K562 (cell line): ENCODE data around the gene ERCC1. TPM values are rescaled to one million over a fixed set of nuclear protein-coding genes. Genes with fewer than 3 reads are reported as not detected.

Source experiments
- ATF6 ChIP-seq: sonication (generic); formaldehyde crosslinking; IDR thresholded peaks from 2 replicates; pipeline ENCODE4 v1.4.0; 2020; ENCODE audit warnings: mild to moderate bottlenecking, missing genetic modification reagents
- FOXP1 ChIP-seq: sonication (generic); formaldehyde crosslinking; IDR thresholded peaks from 2 replicates; pipeline ENCODE4 v1.8.0; 2022; ENCODE audit warnings: mild to moderate bottlenecking, missing genetic modification reagents
- GATAD2B ChIP-seq: fragments of 450-650 bp; IDR thresholded peaks from 2 replicates; pipeline ENCODE4 v1.6.1; 2017; ENCODE audit warnings: mild to moderate bottlenecking, borderline replicate concordance
- HMG20B ChIP-seq: fragments of 250-450 bp; sonication (Bioruptor Pico); IDR thresholded peaks from 2 replicates; pipeline ENCODE4 v1.5.0; 2021; ENCODE audit warnings: mild to moderate bottlenecking
- IRF9 ChIP-seq: fragments of 450-650 bp; IDR thresholded peaks from 2 replicates; pipeline ENCODE4 v1.6.1; 2016; ENCODE audit warnings: missing biosample characterization, missing genetic modification characterization
- KLF1 ChIP-seq: fragments of 450-650 bp; IDR thresholded peaks from 2 replicates; pipeline ENCODE4 v1.6.1; 2016; ENCODE audit warnings: missing genetic modification characterization, missing compliant biosample characterization
- MED1 ChIP-seq: sonication (generic); formaldehyde crosslinking; IDR thresholded peaks from 2 replicates; pipeline ENCODE4 v1.8.1; 2023; ENCODE audit warnings: missing genetic modification reagents, borderline replicate concordance
- MYNN ChIP-seq, 2 experiments: sonication (generic); formaldehyde crosslinking in 1 of 2; IDR thresholded peaks; 2 replicates each; pipeline versions ENCODE4 v1.5.0 to v1.6.1; 2016 to 2020; ENCODE audit warnings: antibody characterized with exemption in 1 of 2, missing genetic modification reagents in 1 of 2
- PTRF ChIP-seq: fragments of 450-650 bp; IDR thresholded peaks from 2 replicates; pipeline ENCODE4 v1.6.1; 2016; ENCODE audit warnings: mild to moderate bottlenecking, missing genetic modification characterization, missing compliant biosample characterization
- SMARCA5 ChIP-seq: fragments of 450-650 bp; IDR thresholded peaks from 2 replicates; pipeline ENCODE4 v1.6.1; 2016
- YBX1 ChIP-seq: fragments of 450-650 bp; IDR thresholded peaks from 2 replicates; pipeline ENCODE4 v1.7.1; 2016; ENCODE audit warnings: mild to moderate bottlenecking
- ZC3H4 ChIP-seq: sonication (generic); formaldehyde crosslinking; IDR thresholded peaks from 2 replicates; pipeline ENCODE4 v1.9.0; 2021; ENCODE audit warnings: missing genetic modification reagents, borderline replicate concordance
- ZNF133 ChIP-seq: fragments of 250-450 bp; sonication (Bioruptor Pico); IDR thresholded peaks from 2 replicates; pipeline ENCODE4 v1.4.0; 2020; ENCODE audit warnings: mild to moderate bottlenecking
- ZNF280A ChIP-seq: fragments of 450-650 bp; IDR thresholded peaks from 2 replicates; pipeline ENCODE4 v1.6.1; 2018; ENCODE audit warnings: mild to moderate bottlenecking, low read depth; ENCODE audit not compliant: partially characterized antibody
- ZNF347 ChIP-seq: fragments of 450-650 bp; formaldehyde crosslinking; IDR thresholded peaks from 2 replicates; pipeline ENCODE4 v1.4.0; 2020; ENCODE audit warnings: low read depth, mild to moderate bottlenecking, moderate library complexity
- ZNF561 ChIP-seq: fragments of 450-650 bp; formaldehyde crosslinking; conservative IDR thresholded peaks from 2 replicates; pipeline ENCODE4 v1.4.0; 2020; ENCODE audit warnings: mild to moderate bottlenecking, moderate library complexity
- polyA plus RNA-seq, 8 experiments: library from polyadenylated mRNA; depleted of rRNA in 4 of 8; stranded (reverse) in 5 of 8; unstranded in 3 of 8; fragments of >200 nt; fragmentation: Nextera tagmentation in 2 of 8; fragmentation: Illumina TruSeq in 1 of 8; extraction: Ambion mirVana in 2 of 8; extraction: Trizol in 1 of 8; gene quantifications; 2 replicates each; pipeline versions ENCODE4 v1.2.1 to v1.2.3, GENCODE V29; 2011 to 2014; ENCODE audit warnings: inconsistent platforms in 1 of 8, missing spikeins in 1 of 8
- total RNA-seq, 7 experiments: library from RNA; depleted of rRNA in 6 of 7; stranded (reverse); fragments of >200 nt in 6 of 7; fragmentation: Illumina TruSeq in 2 of 7; extraction: Trizol in 2 of 7; gene quantifications; 2 replicates each; pipeline versions ENCODE4 v1.2.1 to v1.2.3, GENCODE V29; 2011 to 2021; ENCODE audit warnings: low replicate concordance in 1 of 7
- TF ChIP-seq, protein P1 (sequence below): fragments of 250-450 bp; sonication (Bioruptor Pico); IDR thresholded peaks from 2 replicates; pipeline ENCODE4 v1.9.0; 2021; ENCODE audit warnings: mild to moderate bottlenecking
- TF ChIP-seq, protein P2 (sequence below): fragments of 250-450 bp; sonication (Bioruptor Pico); IDR thresholded peaks from 2 replicates; pipeline ENCODE4 v1.8.0; 2022; ENCODE audit warnings: inconsistent platforms, mild to moderate bottlenecking, moderate library complexity, borderline replicate concordance
- TF ChIP-seq, protein P3 (sequence below): sonication (generic); formaldehyde crosslinking; IDR thresholded peaks from 2 replicates; pipeline ENCODE4 v1.8.1; 2023; ENCODE audit warnings: mild to moderate bottlenecking, missing genetic modification reagents, moderate library complexity

The ERCC1 gene
- total and polyA plus RNA-seq, 9 of the 15 experiments (the other 6 are each of a cell fraction or from before 2014, with no cell fraction given) = 9.3 to 92.6 (median 60.0) TPM

DNA sequence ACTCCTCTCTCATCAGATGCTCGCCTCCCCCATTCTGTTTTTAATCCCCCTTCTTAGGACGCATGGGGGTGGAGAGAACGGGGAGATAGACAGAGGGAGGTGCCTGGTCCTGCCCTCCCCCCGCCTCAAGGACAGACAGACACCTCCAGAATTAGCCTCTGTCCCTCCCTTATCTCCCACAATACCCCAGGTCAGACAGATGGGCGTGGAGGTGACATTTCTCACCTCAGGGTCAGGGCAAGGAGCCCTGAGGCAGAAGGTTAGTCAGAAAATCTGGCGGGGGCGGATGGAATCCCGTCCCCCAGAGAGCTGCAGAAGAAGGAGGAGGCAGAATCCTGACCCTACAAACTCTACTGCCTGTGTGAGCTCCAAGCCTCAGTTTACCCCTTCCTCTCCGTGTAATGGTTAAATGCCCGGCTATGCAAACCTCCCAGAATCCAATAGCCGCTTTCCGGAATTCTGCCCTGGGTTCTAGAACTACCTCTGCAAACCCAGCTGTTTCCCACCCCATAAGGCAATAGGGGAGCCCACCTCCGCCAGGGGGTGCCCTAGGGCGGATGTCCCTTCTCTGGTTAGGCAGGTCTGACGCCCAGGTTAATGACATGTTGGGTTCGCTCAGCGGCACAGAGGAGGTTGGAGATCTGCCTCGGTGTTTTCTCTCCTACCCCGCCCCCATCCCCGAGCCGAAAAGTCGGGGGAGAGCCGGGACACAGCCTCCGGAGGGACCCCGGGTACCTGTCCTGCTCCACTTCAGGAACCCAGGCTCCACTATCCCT, 19.7 kb downstream of the ERCC1 start (continued):
- no peak for TF ChIP-seq IRF9 (tag)
- no peak for TF ChIP-seq HMG20B (CRISPR knock-in tag)
- TF ChIP-seq PTRF (tag) = no peak
- TF ChIP-seq SMARCA5 = no peak
- TF ChIP-seq ZNF280A = no peak
- TF ChIP-seq ZC3H4 = no peak
- no peak for TF ChIP-seq ZNF347 (CRISPR knock-in tag)
- TF ChIP-seq, protein P1, sequence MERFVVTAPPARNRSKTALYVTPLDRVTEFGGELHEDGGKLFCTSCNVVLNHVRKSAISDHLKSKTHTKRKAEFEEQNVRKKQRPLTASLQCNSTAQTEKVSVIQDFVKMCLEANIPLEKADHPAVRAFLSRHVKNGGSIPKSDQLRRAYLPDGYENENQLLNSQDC = no peak
- no peak for TF ChIP-seq ZNF561 (CRISPR knock-in tag)
- TF ChIP-seq, protein P2, sequence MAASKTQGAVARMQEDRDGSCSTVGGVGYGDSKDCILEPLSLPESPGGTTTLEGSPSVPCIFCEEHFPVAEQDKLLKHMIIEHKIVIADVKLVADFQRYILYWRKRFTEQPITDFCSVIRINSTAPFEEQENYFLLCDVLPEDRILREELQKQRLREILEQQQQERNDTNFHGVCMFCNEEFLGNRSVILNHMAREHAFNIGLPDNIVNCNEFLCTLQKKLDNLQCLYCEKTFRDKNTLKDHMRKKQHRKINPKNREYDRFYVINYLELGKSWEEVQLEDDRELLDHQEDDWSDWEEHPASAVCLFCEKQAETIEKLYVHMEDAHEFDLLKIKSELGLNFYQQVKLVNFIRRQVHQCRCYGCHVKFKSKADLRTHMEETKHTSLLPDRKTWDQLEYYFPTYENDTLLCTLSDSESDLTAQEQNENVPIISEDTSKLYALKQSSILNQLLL (CRISPR knock-in tag) = no peak
- TF ChIP-seq FOXP1 = no peak
- TF ChIP-seq GATAD2B = no peak
- TF ChIP-seq MED1 (CRISPR knock-in tag) = no peak
- TF ChIP-seq YBX1 = no peak
- TF ChIP-seq, protein P3, sequence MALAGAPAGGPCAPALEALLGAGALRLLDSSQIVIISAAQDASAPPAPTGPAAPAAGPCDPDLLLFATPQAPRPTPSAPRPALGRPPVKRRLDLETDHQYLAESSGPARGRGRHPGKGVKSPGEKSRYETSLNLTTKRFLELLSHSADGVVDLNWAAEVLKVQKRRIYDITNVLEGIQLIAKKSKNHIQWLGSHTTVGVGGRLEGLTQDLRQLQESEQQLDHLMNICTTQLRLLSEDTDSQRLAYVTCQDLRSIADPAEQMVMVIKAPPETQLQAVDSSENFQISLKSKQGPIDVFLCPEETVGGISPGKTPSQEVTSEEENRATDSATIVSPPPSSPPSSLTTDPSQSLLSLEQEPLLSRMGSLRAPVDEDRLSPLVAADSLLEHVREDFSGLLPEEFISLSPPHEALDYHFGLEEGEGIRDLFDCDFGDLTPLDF (CRISPR knock-in tag) = no peak
- TF ChIP-seq ATF6 (CRISPR knock-in tag) = no peak
- TF ChIP-seq KLF1 (tag) = no peak
- TF ChIP-seq MYNN (IDR thresholded peaks at IDR 0.05) = no peak
- TF ChIP-seq MYNN (CRISPR knock-in tag; IDR thresholded peaks at IDR 0.05) = no peak
- TF ChIP-seq ZNF133 (CRISPR knock-in tag) = no peak
